GM23338 (cell line): ENCODE measurements around the gene IFNL2. TPM values are rescaled to one million over a fixed set of nuclear protein-coding genes. Genes with fewer than 3 reads are reported as not detected.

Experiments
- ATAC-seq: fragments of 200-7000 bp; cut with Tn5 transposase; 3 replicates; pipeline ENCODE4 v1.9.1; 2020
- DNase-seq: peaks from one replicate; pipeline ENCODE4 v3.0.0-alpha.2; 2015; ENCODE audit warnings: low spot score
- H2AFZ ChIP-seq: fragments of 200-600 bp; sonication (generic); 2 replicates; pipeline ENCODE4 v1.8.0; 2016; ENCODE audit warnings: antibody characterized with exemption, mild to moderate bottlenecking, moderate library complexity
- H3F3A ChIP-seq: fragments of 200-600 bp; sonication (generic); replicated peaks from 2 replicates; pipeline ENCODE4 v1.8.0; 2017; ENCODE audit warnings: antibody characterized with exemption, mixed run types, low read depth
- H3K27ac ChIP-seq: fragments of 200-600 bp; sonication (generic); 2 replicates; pipeline ENCODE4 v1.6.1; 2016; ENCODE audit warnings: low read depth
- H3K27me3 ChIP-seq: fragments of 200-600 bp; sonication (generic); 2 replicates; pipeline ENCODE4 v1.8.0; 2016; ENCODE audit warnings: mild to moderate bottlenecking, mixed run types, moderate library complexity; ENCODE audit not compliant: insufficient read depth
- H3K36me3 ChIP-seq: fragments of 200-600 bp; sonication (generic); 2 replicates; pipeline ENCODE4 v1.8.0; 2016; ENCODE audit warnings: mild to moderate bottlenecking; ENCODE audit not compliant: insufficient read depth
- H3K4me1 ChIP-seq: fragments of 200-600 bp; sonication (generic); 2 replicates; pipeline ENCODE4 v1.8.0; 2016; ENCODE audit warnings: mild to moderate bottlenecking, moderate library complexity; ENCODE audit not compliant: insufficient read depth
- H3K4me2 ChIP-seq: fragments of 200-600 bp; sonication (generic); 2 replicates; pipeline ENCODE4 v1.7.1; 2017; ENCODE audit warnings: mixed run types
- H3K4me3 ChIP-seq: fragments of 200-600 bp; sonication (generic); 2 replicates; pipeline ENCODE4 v1.6.1; 2016; ENCODE audit warnings: mixed run types
- H3K79me2 ChIP-seq: fragments of 200-600 bp; sonication (generic); replicated peaks from 2 replicates; pipeline ENCODE4 v1.8.0; 2017; ENCODE audit warnings: mild to moderate bottlenecking; ENCODE audit not compliant: insufficient read depth
- H3K9me2 ChIP-seq: fragments of 200-600 bp; sonication (generic); 2 replicates; pipeline ENCODE4 v1.8.0; 2017; ENCODE audit not compliant: insufficient read depth
- H4K20me1 ChIP-seq: fragments of 200-600 bp; sonication (generic); replicated peaks from 2 replicates; pipeline ENCODE4 v1.8.0; 2017; ENCODE audit warnings: mild to moderate bottlenecking; ENCODE audit not compliant: insufficient read depth
- H3K27ac Mint-ChIP-seq: 2 replicates; pipeline ENCODE4 v1.8.0; 2020; ENCODE audit warnings: inconsistent platforms, mild to moderate bottlenecking, moderate library complexity, mixed read lengths
- H3K27me3 Mint-ChIP-seq: 3 replicates; pipeline ENCODE4 v1.8.0; 2022; ENCODE audit warnings: low read depth, mild to moderate bottlenecking, moderate library complexity, mixed read lengths, inconsistent platforms; ENCODE audit not compliant: insufficient read depth, poor library complexity
- H3K36me3 Mint-ChIP-seq: 3 replicates; pipeline ENCODE4 v1.8.0; 2021; ENCODE audit warnings: low read depth, mild to moderate bottlenecking, inconsistent platforms, moderate library complexity, mixed read lengths
- H3K4me1 Mint-ChIP-seq: 3 replicates; pipeline ENCODE4 v1.8.0; 2020; ENCODE audit warnings: mild to moderate bottlenecking, inconsistent platforms, mixed read lengths
- H3K4me3 Mint-ChIP-seq: 3 replicates; pipeline ENCODE4 v1.8.0; 2021; ENCODE audit warnings: moderate library complexity, mild to moderate bottlenecking, inconsistent platforms, mixed read lengths
- H3K9me3 Mint-ChIP-seq: 3 replicates; pipeline ENCODE4 v1.8.0; 2020; ENCODE audit warnings: moderate library complexity, mild to moderate bottlenecking, inconsistent platforms, mixed read lengths
- CTCF ChIP-seq, 2 experiments: fragments of 200-600 bp in 1 of 2; sonication (generic) in 1 of 2; conservative IDR thresholded peaks; 2 replicates each; pipeline versions ENCODE4 v1.5.1 to v1.6.1; 2016 to 2017; ENCODE audit warnings: antibody characterized with exemption in 2 of 2, low read depth in 2 of 2, mild to moderate bottlenecking in 2 of 2, moderate library complexity in 1 of 2
- ETS1 ChIP-seq: IDR thresholded peaks from 2 replicates; pipeline ENCODE4 v1.6.1; 2016; ENCODE audit warnings: antibody characterized with exemption
- EZH2 ChIP-seq: fragments of 200-600 bp; sonication (generic); IDR thresholded peaks from one replicate; pipeline ENCODE4 v1.8.0; 2017; ENCODE audit warnings: antibody characterized with exemption, mild to moderate bottlenecking, low read depth; ENCODE audit not compliant: unreplicated experiment
- EZH2phosphoT487 ChIP-seq: fragments of 200-600 bp; sonication (generic); IDR thresholded peaks from one replicate; pipeline ENCODE4 v1.8.1; 2018; ENCODE audit warnings: antibody characterized with exemption; ENCODE audit not compliant: unreplicated experiment
- JUNB ChIP-seq: IDR thresholded peaks from one replicate; pipeline ENCODE4 v1.6.1; 2016; ENCODE audit warnings: antibody characterized with exemption; ENCODE audit not compliant: unreplicated experiment
- NANOG ChIP-seq: IDR thresholded peaks from 2 replicates; pipeline ENCODE4 v1.6.1; 2016; ENCODE audit warnings: antibody characterized with exemption, borderline replicate concordance
- POLR2AphosphoS5 ChIP-seq: IDR thresholded peaks from 2 replicates; pipeline ENCODE4 v1.6.1; 2016; ENCODE audit warnings: antibody characterized with exemption, low read depth
- REST ChIP-seq: IDR thresholded peaks from one replicate; pipeline ENCODE4 v1.6.1; 2018; ENCODE audit warnings: antibody characterized with exemption; ENCODE audit not compliant: unreplicated experiment
- STAT1 ChIP-seq: IDR thresholded peaks from one replicate; pipeline ENCODE4 v1.6.1; 2016; ENCODE audit warnings: antibody characterized with exemption; ENCODE audit not compliant: unreplicated experiment
- ZNF114 ChIP-seq: fragments of 250-450 bp; sonication (Bioruptor Pico); IDR thresholded peaks from 2 replicates; pipeline ENCODE4 v1.5.0; 2020; ENCODE audit warnings: mild to moderate bottlenecking, moderate library complexity
- ZNF331 ChIP-seq: fragments of 250-450 bp; sonication (Bioruptor Pico); IDR thresholded peaks from 2 replicates; pipeline ENCODE4 v1.5.0; 2020; ENCODE audit warnings: low read depth, mild to moderate bottlenecking, moderate library complexity
- ZNF462 ChIP-seq: fragments of 250-450 bp; sonication (Bioruptor Pico); IDR thresholded peaks from 2 replicates; pipeline ENCODE4 v1.5.0; 2020; ENCODE audit warnings: mild to moderate bottlenecking, moderate library complexity
- polyA plus RNA-seq: library from polyadenylated mRNA; unstranded; fragments of >200 nt; fragmentation: Nextera tagmentation; extraction: Ambion mirVana; gene quantifications from 2 replicates; pipeline ENCODE4 v1.2.1, GENCODE V29; 2016
- total RNA-seq: library from RNA; depleted of rRNA; stranded (reverse); fragments of >200 nt; shearing (Covaris generic); gene quantifications from 2 replicates; pipeline ENCODE4 v1.2.3, GENCODE V29; 2014

Gene IFNL2
- total and polyA plus RNA-seq, 2 experiments from 2014 or later = not detected

- no peak for TF ChIP-seq ZNF462 (CRISPR knock-in tag)
Measured at GRCh38 chr19:39304185-39304513, 36.0 kb downstream of the IFNL2 start (continued).

- Histone ChIP-seq H3K4me2 (peak overlapping the region; percentile 67), H3K27me3 (peaks cover 23% of the 10 kb centered on the region)
- TF ChIP-seq ZNF114 (CRISPR knock-in tag) = no peak
- no peak for TF ChIP-seq NANOG
- TF ChIP-seq STAT1 = no peak
- no peak for TF ChIP-seq EZH2phosphoT487
- TF ChIP-seq ZNF331 (CRISPR knock-in tag) = no peak
- TF ChIP-seq CTCF (conservative IDR thresholded peaks at IDR 0.05; ENCODE audit: low read depth in 2 of 2) = no peak
- no peak for TF ChIP-seq POLR2AphosphoS5
- TF ChIP-seq EZH2 = no peak
- TF ChIP-seq JUNB = no peak
- TF ChIP-seq ETS1 = no peak
- no peak for TF ChIP-seq REST
Measured at GRCh38 chr19:39304701-39305571, 36.7 kb downstream of the IFNL2 start.

More at GRCh38 chr19:39304701-39305571, 36.7 kb downstream of the IFNL2 start:
- Histone ChIP-seq H2AFZ (peak overlapping the region; percentile 63), H3K79me2 (no peaks in the 10 kb centered on the region), H3K36me3 (no peaks in the 10 kb centered on the region), H3F3A (peaks cover 11% of the 10 kb centered on the region), H3K4me3 (peak overlapping the region; percentile 43), H4K20me1 (peaks cover 6% of the 10 kb centered on the region; the same call in 1 of the 2 replicates), H3K27ac (no peak overlapping the region), H3K9me2 (no peaks in the 10 kb centered on the region), H3K4me1 (peaks cover 28% of the 10 kb centered on the region)
- Mint-ChIP-seq H3K4me1 (peaks cover 35% of the 10 kb centered on the region), H3K9me3 (no peaks in the 10 kb centered on the region), H3K27me3 (peaks cover 29% of the 10 kb centered on the region), H3K27ac (no peak overlapping the region), H3K36me3 (no peaks in the 10 kb centered on the region; the same call in 2 of the 3 replicates), H3K4me3 (peak overlapping the region; percentile 45)
- ATAC-seq (peak; percentile 1; the same call in 1 of the 3 replicates), DNase-seq (peak; percentile 58)
